Osteoblast (primary cell): Measurements from ENCODE around the gene F2RL2. TPM values are rescaled to one million over a fixed set of nuclear protein-coding genes. Genes with fewer than 3 reads are reported as not detected.

Experiments used
- DNase-seq: peaks from one replicate; pipeline ENCODE4 v3.0.0; 2011; ENCODE audit warnings: low spot score, mixed read lengths; ENCODE audit not compliant: insufficient read length; ENCODE audit errors: missing footprints
- H2AFZ ChIP-seq: 2 replicates; pipeline ENCODE4 v1.6.0; 2011; ENCODE audit warnings: mild to moderate bottlenecking, low read length
- H3K27ac ChIP-seq: 2 replicates; pipeline ENCODE4 v1.5.1; 2011; ENCODE audit warnings: mild to moderate bottlenecking, low read depth, low read length, moderate library complexity
- H3K27me3 ChIP-seq: 2 replicates; pipeline ENCODE4 v1.6.0; 2012; ENCODE audit warnings: mild to moderate bottlenecking, control low read depth, inconsistent platforms, low read length, moderate library complexity; ENCODE audit not compliant: insufficient read depth
- H3K36me3 ChIP-seq: 2 replicates; pipeline ENCODE4 v1.5.1; 2011; ENCODE audit warnings: mild to moderate bottlenecking, low read length, control low read depth, moderate library complexity; ENCODE audit not compliant: insufficient read depth
- H3K4me1 ChIP-seq: 2 replicates; pipeline ENCODE4 v1.5.1; 2011; ENCODE audit warnings: mild to moderate bottlenecking, low read length, control low read depth, moderate library complexity; ENCODE audit not compliant: insufficient read depth
- H3K4me2 ChIP-seq: 2 replicates; pipeline ENCODE4 v1.6.0; 2011; ENCODE audit warnings: mild to moderate bottlenecking, low read length; ENCODE audit not compliant: insufficient read depth
- H3K4me3 ChIP-seq: fragments of 200-600 bp; sonication (generic); 3 replicates; pipeline ENCODE4 v1.5.1; 2012; ENCODE audit warnings: mild to moderate bottlenecking, low read length, inconsistent platforms; ENCODE audit not compliant: insufficient read depth
- H3K79me2 ChIP-seq: 2 replicates; pipeline ENCODE4 v1.6.0; 2012; ENCODE audit warnings: mild to moderate bottlenecking, low read length, control low read depth, inconsistent platforms; ENCODE audit not compliant: insufficient read depth
- H3K9me3 ChIP-seq: 2 replicates; pipeline ENCODE4 v1.5.1; 2011; ENCODE audit warnings: low read depth, low read length, control low read depth
- H4K20me1 ChIP-seq: 2 replicates; pipeline ENCODE4 v1.6.0; 2012; ENCODE audit warnings: mild to moderate bottlenecking, low read length, control low read depth; ENCODE audit not compliant: insufficient read depth
- CTCF ChIP-seq: IDR thresholded peaks from 2 replicates; pipeline ENCODE4 v1.5.1; 2011; ENCODE audit warnings: mild to moderate bottlenecking, low read depth, low read length, moderate library complexity; ENCODE audit errors: extremely low read depth
- total RNA-seq: library from RNA; depleted of rRNA; stranded (reverse); fragments of >200 nt; gene quantifications from 2 replicates; pipeline ENCODE4 v1.2.3, GENCODE V29; 2012

The F2RL2 gene
- total RNA-seq, 1 donor: 1.1 TPM

- Histone ChIP-seq H3K27me3 (peaks cover 4% of the 10 kb centered on the region), H3K36me3 (no peaks in the 10 kb centered on the region), H3K4me3 (no peak overlapping the region), H3K4me2 (no peak overlapping the region), H3K27ac (no peak overlapping the region), H4K20me1 (no peaks in the 10 kb centered on the region), H3K79me2 (no peaks in the 10 kb centered on the region), H3K9me3 (no peaks in the 10 kb centered on the region), H3K4me1 (peaks cover 5% of the 10 kb centered on the region), H2AFZ (peak overlapping the region; percentile 71)
- TF ChIP-seq CTCF: no peak
- no peak for DNase-seq
These were observed 15.3 kb upstream of the F2RL2 start for GRCh38 chr5:76638479-76638878.

- Histone ChIP-seq H3K27me3 (peaks cover 4% of the 10 kb centered on the region), H3K27ac (no peak overlapping the region), H3K36me3 (no peaks in the 10 kb centered on the region)
These were observed 14.3 kb upstream of the F2RL2 start for GRCh38 chr5:76637490-76637889.

GRCh38 chr5:76634661-76635060 lies 11.5 kb upstream of the F2RL2 start:
- H3K79me2 ChIP-seq: no peaks in the 10 kb centered on the region
- H2AFZ ChIP-seq: no peak overlapping the region
- H3K36me3 ChIP-seq: no peaks in the 10 kb centered on the region
- H3K4me1 ChIP-seq: no peaks in the 10 kb centered on the region
- H4K20me1 ChIP-seq: no peaks in the 10 kb centered on the region
- no peak for DNase-seq
- H3K9me3 ChIP-seq: no peaks in the 10 kb centered on the region
- no peak overlapping the region for H3K27ac ChIP-seq
- H3K27me3 ChIP-seq: peaks cover 4% of the 10 kb centered on the region
- H3K4me2 ChIP-seq: no peak overlapping the region
- no peak for TF ChIP-seq CTCF
- H3K4me3 ChIP-seq: no peak overlapping the region

More at GRCh38 chr5:76637490-76637889, 14.3 kb upstream of the F2RL2 start:
- TF ChIP-seq CTCF: no peak
- Histone ChIP-seq H3K9me3 (no peaks in the 10 kb centered on the region), H2AFZ (no peak overlapping the region), H3K4me2 (no peak overlapping the region), H3K4me1 (peaks cover 2% of the 10 kb centered on the region), H3K79me2 (no peaks in the 10 kb centered on the region), H4K20me1 (no peaks in the 10 kb centered on the region), H3K4me3 (no peak overlapping the region)
- no peak for DNase-seq

GRCh38 chr5:76626738-76627137 lies 3.5 kb upstream of the F2RL2 start:
- Histone ChIP-seq H3K4me1 (peaks cover 15% of the 10 kb centered on the region), H3K4me3 (no peak overlapping the region), H4K20me1 (no peaks in the 10 kb centered on the region), H2AFZ (no peak overlapping the region), H3K4me2 (no peak overlapping the region), H3K36me3 (no peaks in the 10 kb centered on the region), H3K79me2 (peaks cover 3% of the 10 kb centered on the region), H3K27me3 (no peaks in the 10 kb centered on the region), H3K9me3 (no peaks in the 10 kb centered on the region), H3K27ac (no peak overlapping the region)
- DNase-seq: no peak
- TF ChIP-seq CTCF: no peak
